ENCODE results near the gene TMEM86B.

DNA sequence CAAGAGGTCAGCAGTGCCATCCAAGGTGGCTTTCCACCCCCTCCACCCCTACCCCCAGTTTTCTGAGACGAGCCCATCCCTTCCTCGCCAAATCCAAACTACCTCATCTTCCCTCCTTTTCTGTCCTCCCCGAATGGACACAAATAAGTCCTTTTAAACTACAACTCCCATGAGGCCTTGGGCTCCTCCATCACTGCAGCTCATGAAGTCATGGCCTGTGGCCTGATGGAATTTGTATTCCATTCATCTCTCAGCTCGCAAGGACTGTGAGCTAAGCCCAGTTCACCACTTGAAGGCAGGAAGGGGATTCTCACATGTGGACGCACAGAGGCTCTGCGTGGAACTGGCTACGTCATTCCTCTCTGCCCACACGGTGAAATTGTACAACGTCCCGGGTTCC, 31.8 kb downstream of the TMEM86B start:
- TF ChIP-seq, protein P1, sequence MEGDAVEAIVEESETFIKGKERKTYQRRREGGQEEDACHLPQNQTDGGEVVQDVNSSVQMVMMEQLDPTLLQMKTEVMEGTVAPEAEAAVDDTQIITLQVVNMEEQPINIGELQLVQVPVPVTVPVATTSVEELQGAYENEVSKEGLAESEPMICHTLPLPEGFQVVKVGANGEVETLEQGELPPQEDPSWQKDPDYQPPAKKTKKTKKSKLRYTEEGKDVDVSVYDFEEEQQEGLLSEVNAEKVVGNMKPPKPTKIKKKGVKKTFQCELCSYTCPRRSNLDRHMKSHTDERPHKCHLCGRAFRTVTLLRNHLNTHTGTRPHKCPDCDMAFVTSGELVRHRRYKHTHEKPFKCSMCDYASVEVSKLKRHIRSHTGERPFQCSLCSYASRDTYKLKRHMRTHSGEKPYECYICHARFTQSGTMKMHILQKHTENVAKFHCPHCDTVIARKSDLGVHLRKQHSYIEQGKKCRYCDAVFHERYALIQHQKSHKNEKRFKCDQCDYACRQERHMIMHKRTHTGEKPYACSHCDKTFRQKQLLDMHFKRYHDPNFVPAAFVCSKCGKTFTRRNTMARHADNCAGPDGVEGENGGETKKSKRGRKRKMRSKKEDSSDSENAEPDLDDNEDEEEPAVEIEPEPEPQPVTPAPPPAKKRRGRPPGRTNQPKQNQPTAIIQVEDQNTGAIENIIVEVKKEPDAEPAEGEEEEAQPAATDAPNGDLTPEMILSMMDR (IDR thresholded peaks at IDR 0.05), result no peak
- TF ChIP-seq POLR2A (IDR thresholded peaks at IDR 0.05), result no peak
- TF ChIP-seq EP300 (IDR thresholded peaks at IDR 0.05), result no peak
- TF ChIP-seq POLR2AphosphoS5 (IDR thresholded peaks at IDR 0.05), result no peak
